Left ventricle myocardium inferior (tissue), 1 donor: ENCODE data around the gene EFHD2. TPM values are rescaled to one million over a fixed set of nuclear protein-coding genes. Genes with fewer than 3 reads are reported as not detected.
"Not testable (repeated sequence)": the region's sequence is repeated elsewhere in the genome, so short reads cannot be mapped to it uniquely, and the experiment has no call there.

Experiments used
- DNase-seq: peaks from one replicate; pipeline ENCODE4 v3.0.0-alpha.2; 2020
- H3K27ac ChIP-seq: fragments of 200-600 bp; replicated peaks from 2 replicates; pipeline ENCODE4 v1.8.0; 2021
- H3K27me3 ChIP-seq: fragments of 200-600 bp; 2 replicates; pipeline ENCODE4 v1.8.0; 2021; ENCODE audit warnings: low read depth
- H3K36me3 ChIP-seq: fragments of 200-600 bp; 2 replicates; pipeline ENCODE4 v1.8.0; 2021
- H3K4me1 ChIP-seq: fragments of 200-600 bp; 2 replicates; pipeline ENCODE4 v1.8.0; 2021
- H3K4me3 ChIP-seq: fragments of 200-600 bp; 2 replicates; pipeline ENCODE4 v1.8.0; 2021; ENCODE audit warnings: mild to moderate bottlenecking, moderate library complexity
- H3K9me3 ChIP-seq: fragments of 200-600 bp; replicated peaks from 2 replicates; pipeline ENCODE4 v1.8.0; 2021
- intact Hi-C: fragments of 100-400 bp; cut with micrococcal nuclease; formaldehyde crosslinking; loops from one replicate; pipeline ENCODE4 v1.11.0; 2022
- total RNA-seq: library from RNA; stranded (reverse); fragmentation: NEBNext Ultra II Directional; extraction: Animal tissue kit (Norgen Biotek cat#: 25700); gene quantifications from one replicate; pipeline ENCODE4 v1.2.1, GENCODE V29; 2021
- TF ChIP-seq, protein P1 (sequence below): fragments of 200-600 bp; IDR thresholded peaks from 2 replicates; pipeline ENCODE4 v1.8.0; 2021; ENCODE audit warnings: antibody characterized with exemption, mild to moderate bottlenecking, borderline replicate concordance
- donor health status: DM: no; HTN: yes; CAD: no; lungs with severe emphysema.

Gene EFHD2
- total RNA-seq, 1 donor from 2014 or later, result 15.0 TPM

DNA sequence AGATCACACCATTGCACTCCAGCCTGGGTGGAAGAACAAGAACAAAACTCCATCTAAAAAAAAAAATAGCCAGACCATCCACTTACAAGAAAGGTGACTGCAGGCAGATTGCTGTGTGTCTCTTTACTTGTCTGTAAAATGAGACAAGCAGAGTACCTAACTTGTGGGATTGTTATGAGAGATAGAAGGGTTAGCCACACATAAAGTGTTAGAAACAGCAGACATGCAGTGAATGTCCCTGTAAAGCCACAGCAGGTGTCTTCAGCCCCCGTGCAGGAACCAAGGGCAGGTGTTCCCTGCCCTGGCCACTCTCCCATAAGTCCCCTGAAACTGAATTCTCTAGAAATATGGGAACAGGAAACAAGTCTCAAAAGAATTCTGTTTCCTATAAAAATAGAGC lies 40.8 kb upstream of the EFHD2 start:
- no peaks in the 10 kb centered on the region for H3K27me3 ChIP-seq
- no peak overlapping the region for H3K4me3 ChIP-seq
- H3K9me3 ChIP-seq, result no peaks in the 10 kb centered on the region
- TF ChIP-seq, protein P1, sequence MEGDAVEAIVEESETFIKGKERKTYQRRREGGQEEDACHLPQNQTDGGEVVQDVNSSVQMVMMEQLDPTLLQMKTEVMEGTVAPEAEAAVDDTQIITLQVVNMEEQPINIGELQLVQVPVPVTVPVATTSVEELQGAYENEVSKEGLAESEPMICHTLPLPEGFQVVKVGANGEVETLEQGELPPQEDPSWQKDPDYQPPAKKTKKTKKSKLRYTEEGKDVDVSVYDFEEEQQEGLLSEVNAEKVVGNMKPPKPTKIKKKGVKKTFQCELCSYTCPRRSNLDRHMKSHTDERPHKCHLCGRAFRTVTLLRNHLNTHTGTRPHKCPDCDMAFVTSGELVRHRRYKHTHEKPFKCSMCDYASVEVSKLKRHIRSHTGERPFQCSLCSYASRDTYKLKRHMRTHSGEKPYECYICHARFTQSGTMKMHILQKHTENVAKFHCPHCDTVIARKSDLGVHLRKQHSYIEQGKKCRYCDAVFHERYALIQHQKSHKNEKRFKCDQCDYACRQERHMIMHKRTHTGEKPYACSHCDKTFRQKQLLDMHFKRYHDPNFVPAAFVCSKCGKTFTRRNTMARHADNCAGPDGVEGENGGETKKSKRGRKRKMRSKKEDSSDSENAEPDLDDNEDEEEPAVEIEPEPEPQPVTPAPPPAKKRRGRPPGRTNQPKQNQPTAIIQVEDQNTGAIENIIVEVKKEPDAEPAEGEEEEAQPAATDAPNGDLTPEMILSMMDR, result no peak
- H3K4me1 ChIP-seq, result peaks cover 16% of the 10 kb centered on the region
- H3K27ac ChIP-seq, result no peak overlapping the region
- intact Hi-C loops, result no loop called here
- no peak for DNase-seq
- no peaks in the 10 kb centered on the region for H3K36me3 ChIP-seq

DNA sequence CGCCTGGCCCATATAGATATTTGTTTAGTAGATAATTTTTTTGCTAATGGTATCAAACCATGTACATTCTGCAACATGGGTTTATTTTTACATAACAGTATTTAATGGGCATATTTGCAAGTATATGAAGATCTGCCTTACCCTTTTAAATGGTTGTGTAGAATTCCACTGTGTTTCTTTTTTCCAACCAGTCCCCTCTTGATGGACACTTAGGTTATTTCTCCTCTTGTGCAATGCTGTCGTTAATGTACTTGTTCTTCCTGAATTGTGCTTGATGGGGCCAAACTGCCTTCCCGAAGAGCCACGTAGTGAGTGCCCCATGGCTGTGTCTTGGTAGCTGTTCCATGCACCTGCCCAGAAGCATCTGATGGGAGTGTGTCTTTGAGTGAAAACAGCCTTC lies 39.4 kb upstream of the EFHD2 start:
- peak overlapping the region; percentile 71 for H3K27ac ChIP-seq
- no peak for DNase-seq
- H3K36me3 ChIP-seq, result no peaks in the 10 kb centered on the region
- TF ChIP-seq, protein P1, result no peak
- no peak overlapping the region for H3K4me3 ChIP-seq
- no peaks in the 10 kb centered on the region for H3K27me3 ChIP-seq
- intact Hi-C loops, result no loop called here
- H3K9me3 ChIP-seq, result no peaks in the 10 kb centered on the region
- peaks cover 16% of the 10 kb centered on the region for H3K4me1 ChIP-seq

DNA sequence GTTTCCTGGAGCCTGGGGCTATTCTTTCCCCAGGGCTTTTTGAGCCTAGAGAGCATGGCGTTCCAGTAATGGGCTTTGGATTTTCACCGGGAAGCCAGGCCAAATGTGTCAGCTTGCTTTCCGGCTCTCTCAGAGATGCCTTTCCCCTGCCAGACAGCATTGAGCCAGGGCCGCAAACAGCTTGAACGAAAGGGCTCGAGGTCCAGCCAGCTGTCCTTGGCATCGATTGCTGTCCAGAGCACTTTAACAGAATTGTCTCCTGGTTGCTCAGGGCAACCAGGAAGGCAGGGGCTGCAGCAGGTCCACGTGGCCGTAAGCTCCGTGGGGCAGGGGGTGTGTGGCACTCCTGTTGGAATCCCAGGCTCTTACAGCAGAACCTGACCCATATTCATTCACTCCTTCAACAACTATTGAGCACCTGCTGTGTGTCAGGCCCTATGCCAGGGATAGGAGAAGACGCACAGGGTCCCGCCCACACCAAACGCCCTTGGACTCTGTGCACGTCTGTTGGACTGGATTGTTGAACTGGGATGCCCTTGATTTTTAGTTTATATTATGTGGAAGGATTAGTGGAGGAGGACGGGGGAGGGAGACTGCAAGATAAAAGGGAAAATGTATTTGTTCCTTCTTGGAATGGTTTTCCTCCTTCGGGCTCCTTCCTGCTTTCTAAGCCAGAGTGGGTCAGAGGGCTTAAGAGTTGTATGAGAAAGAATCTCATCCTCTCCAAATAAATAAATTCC lies 38.7 kb upstream of the EFHD2 start:
- intact Hi-C loops, result no loop called here
- Histone ChIP-seq H3K27ac (peak overlapping the region; percentile 71), H3K9me3 (no peaks in the 10 kb centered on the region), H3K36me3 (no peaks in the 10 kb centered on the region), H3K4me3 (no peak overlapping the region), H3K4me1 (peaks cover 16% of the 10 kb centered on the region), H3K27me3 (no peaks in the 10 kb centered on the region)
- TF ChIP-seq, protein P1, result no peak
- DNase-seq, result peak; percentile 63

DNA sequence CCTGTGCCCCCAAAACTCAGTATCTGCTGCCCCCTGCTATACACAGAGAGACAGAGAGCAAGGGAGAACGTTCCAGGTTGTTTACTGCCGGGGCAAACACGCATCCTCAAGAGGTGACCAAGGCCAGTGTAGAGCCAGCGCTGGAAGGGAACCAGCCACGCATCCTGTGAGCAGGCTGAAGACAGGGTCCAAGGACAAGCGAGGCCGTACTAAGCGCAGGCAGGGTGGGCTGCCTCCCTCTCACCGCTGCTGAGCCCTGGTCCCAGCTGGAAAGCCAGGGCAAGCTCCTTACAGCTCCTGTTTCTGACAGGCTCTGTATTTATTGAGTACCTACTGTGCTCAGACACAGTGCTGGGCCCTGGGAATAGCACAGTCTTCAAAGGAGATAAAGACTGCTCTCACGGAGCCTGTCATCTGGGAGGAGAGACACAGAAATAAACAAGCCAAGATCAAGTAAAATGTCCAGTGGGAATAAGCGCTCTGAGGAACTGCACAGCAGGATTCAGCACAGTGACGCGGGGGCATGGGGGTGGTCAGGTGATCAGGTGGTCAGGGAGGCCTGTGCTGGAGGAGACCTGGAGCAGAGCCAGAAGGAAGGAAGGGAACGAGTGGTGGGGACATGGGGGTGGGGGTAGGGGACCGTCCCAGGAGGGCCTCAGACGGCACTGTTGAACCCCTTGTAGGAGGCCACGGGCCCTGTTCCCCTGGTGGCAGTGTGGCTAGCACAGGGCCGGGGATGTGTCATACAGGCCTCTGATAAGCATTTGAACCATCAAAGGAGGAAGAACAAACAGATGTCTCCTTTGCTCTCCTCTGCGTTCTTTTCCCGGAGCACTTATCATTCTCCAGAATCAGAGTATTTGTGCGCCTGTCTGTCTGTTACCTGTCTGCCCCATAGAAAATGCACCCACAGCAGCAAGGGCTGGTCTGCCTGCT lies 37.8 kb upstream of the EFHD2 start:
- peak; percentile 22 for DNase-seq
- peak overlapping the region; percentile 71 for H3K27ac ChIP-seq
- H3K36me3 ChIP-seq, result no peaks in the 10 kb centered on the region
- TF ChIP-seq, protein P1, result no peak
- no peaks in the 10 kb centered on the region for H3K27me3 ChIP-seq
- H3K9me3 ChIP-seq, result no peaks in the 10 kb centered on the region
- no peak overlapping the region for H3K4me3 ChIP-seq
- intact Hi-C loops, result no loop called here
- H3K4me1 ChIP-seq, result peaks cover 16% of the 10 kb centered on the region

DNA sequence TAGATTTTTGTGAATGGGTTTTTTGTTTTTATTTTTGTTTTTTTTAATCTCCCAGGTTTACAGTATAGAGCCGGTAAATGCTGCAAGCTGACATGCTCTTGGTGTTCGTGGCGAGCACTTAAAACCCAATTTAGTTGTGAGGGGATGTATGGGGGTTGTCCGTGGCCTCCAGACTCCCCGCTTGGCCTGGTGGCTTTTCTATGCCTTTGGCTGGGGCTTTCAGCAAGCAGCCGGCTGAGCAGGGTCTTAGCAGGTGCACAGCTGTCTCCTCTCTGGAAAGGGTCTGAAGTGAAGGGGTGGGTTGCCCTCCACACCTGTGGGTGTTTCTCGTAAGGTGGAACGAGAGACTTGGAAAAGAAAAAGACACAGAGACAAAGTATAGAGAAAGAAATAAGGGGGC lies 31.0 kb upstream of the EFHD2 start:
- H3K27ac ChIP-seq, result no peak overlapping the region
- TF ChIP-seq, protein P1, result no peak
- no peak overlapping the region for H3K4me3 ChIP-seq
- H3K36me3 ChIP-seq, result no peaks in the 10 kb centered on the region
- no peaks in the 10 kb centered on the region for H3K4me1 ChIP-seq
- H3K9me3 ChIP-seq, result no peaks in the 10 kb centered on the region
- intact Hi-C loops, result no loop called here
- no peak for DNase-seq
- no peaks in the 10 kb centered on the region for H3K27me3 ChIP-seq

DNA sequence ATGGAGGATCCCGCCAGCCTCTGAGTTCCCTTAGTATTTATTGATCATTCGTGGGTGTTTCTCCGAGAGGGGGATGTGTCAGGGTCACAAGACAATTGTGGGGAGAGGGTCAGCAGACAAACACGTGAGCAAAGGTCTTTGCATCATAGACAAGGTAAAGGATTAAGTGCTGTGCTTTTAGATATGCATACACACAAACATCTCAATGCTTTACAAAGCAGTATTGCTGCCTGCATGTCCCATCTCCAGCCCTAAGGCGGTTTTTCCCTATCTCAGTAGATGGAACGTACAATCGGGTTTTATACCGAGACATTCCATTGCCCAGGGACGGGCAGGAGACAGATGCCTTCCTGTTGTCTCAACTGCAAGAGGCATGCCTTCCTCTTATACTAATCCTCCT lies 30.5 kb upstream of the EFHD2 start:
- intact Hi-C loops, H3K27ac ChIP-seq, H3K27me3 ChIP-seq, H3K9me3 ChIP-seq, DNase-seq, H3K4me1 ChIP-seq, H3K36me3 ChIP-seq, H3K4me3 ChIP-seq: not testable (repeated sequence)
